ENCODE data around the gene KRTAP10-11.
"Not testable (repeated sequence)": the region's sequence is repeated elsewhere in the genome, so short reads cannot be mapped to it uniquely, and the experiment has no call there.

The KRTAP10-11 gene

DNA sequence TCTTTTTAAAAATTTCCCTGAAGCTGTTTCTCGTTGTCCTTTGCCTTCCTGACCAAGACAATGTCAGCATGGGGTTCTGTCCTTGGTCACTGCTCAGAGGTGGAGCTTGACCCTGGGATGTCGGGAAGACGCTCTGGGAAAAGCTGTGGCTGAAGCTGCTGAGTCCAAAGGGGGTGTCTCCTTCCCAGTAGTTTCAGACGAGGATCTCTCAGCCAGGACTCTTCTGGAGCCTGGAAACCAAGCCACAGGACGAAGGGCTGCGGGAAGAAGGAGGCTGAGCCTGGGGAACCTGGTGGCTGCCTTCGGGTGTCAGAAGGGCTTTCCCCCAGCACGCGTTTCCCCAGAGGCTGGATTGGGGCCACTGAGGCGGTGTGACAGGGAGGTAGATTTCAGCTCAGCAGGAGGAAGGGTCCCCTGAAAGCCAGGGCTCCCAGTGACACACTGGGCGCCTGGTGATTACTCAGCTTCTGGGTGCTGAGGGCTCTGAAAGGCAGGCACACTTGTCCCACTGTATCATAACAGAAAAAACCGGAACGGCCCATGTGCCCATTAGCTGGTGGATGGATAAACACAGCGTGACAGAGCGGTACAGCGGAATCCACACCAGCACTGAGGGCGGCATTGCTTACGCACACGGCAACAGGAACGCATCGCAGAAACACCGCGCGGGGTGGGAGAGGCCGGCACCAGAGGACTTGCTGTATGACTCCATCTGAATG, 40.8 kb downstream of the KRTAP10-11 start:
- Histone ChIP-seq H3K4me3 (ENCODE audit: low read depth, low read length, poor library complexity, severe bottlenecking) (no peak overlapping the region), H4K20me1 (ENCODE audit: insufficient read depth, low read length) (no peaks in the 10 kb centered on the region), H3F3A (ENCODE audit: insufficient read depth, low read length) (no peaks in the 10 kb centered on the region), H3K9me2 (ENCODE audit: low read depth, low read length) (no peaks in the 10 kb centered on the region), H3K27me3 (ENCODE audit: insufficient read depth, low read length) (peaks cover 8% of the 10 kb centered on the region; the same call in 1 of the 2 replicates), H2AFZ (ENCODE audit: low read length) (no peak overlapping the region), H3K79me2 (ENCODE audit: insufficient read depth, low read length) (no peaks in the 10 kb centered on the region), H3K4me2 (ENCODE audit: low read length) (no peak overlapping the region), H3K4me1 (ENCODE audit: insufficient read depth, low read length, severe bottlenecking) (no peaks in the 10 kb centered on the region), H3K27ac (ENCODE audit: low read depth, low read length, poor library complexity, severe bottlenecking) (no peak overlapping the region), H3K9ac (ENCODE audit: low read length) (no peak overlapping the region), H3K36me3 (ENCODE audit: insufficient read depth, low read length) (no peaks in the 10 kb centered on the region), H3K9me3 (ENCODE audit: low read length) (no peaks in the 10 kb centered on the region)
- TF ChIP-seq, protein P1, sequence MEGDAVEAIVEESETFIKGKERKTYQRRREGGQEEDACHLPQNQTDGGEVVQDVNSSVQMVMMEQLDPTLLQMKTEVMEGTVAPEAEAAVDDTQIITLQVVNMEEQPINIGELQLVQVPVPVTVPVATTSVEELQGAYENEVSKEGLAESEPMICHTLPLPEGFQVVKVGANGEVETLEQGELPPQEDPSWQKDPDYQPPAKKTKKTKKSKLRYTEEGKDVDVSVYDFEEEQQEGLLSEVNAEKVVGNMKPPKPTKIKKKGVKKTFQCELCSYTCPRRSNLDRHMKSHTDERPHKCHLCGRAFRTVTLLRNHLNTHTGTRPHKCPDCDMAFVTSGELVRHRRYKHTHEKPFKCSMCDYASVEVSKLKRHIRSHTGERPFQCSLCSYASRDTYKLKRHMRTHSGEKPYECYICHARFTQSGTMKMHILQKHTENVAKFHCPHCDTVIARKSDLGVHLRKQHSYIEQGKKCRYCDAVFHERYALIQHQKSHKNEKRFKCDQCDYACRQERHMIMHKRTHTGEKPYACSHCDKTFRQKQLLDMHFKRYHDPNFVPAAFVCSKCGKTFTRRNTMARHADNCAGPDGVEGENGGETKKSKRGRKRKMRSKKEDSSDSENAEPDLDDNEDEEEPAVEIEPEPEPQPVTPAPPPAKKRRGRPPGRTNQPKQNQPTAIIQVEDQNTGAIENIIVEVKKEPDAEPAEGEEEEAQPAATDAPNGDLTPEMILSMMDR (IDR thresholded peaks at IDR 0.05; ENCODE audit: low read length), result no peak
- TF ChIP-seq EZH2 (IDR thresholded peaks at IDR 0.05; ENCODE audit: borderline replicate concordance, low read length), result no peak

DNA sequence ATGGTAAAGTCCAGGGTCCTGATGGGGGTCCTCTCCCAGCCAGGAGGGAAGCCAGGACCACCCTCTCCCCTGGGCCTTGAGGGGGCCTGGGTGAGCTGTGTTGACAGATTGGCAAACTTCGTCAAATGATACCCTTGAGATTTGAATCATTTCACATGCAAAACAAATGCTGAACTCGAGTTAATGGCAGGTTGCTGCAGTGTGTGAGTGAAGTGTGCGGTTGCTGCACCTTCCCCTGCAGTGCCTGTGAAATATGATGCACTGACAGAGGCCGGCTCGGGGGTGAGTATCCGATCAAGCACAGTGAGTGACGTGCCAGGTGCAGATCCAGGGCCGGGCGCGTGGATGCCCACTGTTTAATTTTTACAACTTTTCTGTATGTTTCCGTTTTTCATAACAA, 41.5 kb downstream of the KRTAP10-11 start:
- Histone ChIP-seq H3K27me3 (ENCODE audit: insufficient read depth, low read length) (peaks cover 8% of the 10 kb centered on the region; the same call in 1 of the 2 replicates), H3K27ac (ENCODE audit: low read depth, low read length, poor library complexity, severe bottlenecking) (no peak overlapping the region), H3K4me2 (ENCODE audit: low read length) (no peak overlapping the region), H3K9me3 (ENCODE audit: low read length) (peaks cover 3% of the 10 kb centered on the region; the same call in 1 of the 2 replicates), H3K36me3 (ENCODE audit: insufficient read depth, low read length) (no peaks in the 10 kb centered on the region), H3K9ac (ENCODE audit: low read length) (no peak overlapping the region), H3F3A (ENCODE audit: insufficient read depth, low read length) (no peaks in the 10 kb centered on the region), H2AFZ (ENCODE audit: low read length) (no peak overlapping the region), H3K9me2 (ENCODE audit: low read depth, low read length) (no peaks in the 10 kb centered on the region), H4K20me1 (ENCODE audit: insufficient read depth, low read length) (no peaks in the 10 kb centered on the region), H3K79me2 (ENCODE audit: insufficient read depth, low read length) (no peaks in the 10 kb centered on the region), H3K4me3 (ENCODE audit: low read depth, low read length, poor library complexity, severe bottlenecking) (no peak overlapping the region), H3K4me1 (ENCODE audit: insufficient read depth, low read length, severe bottlenecking) (no peaks in the 10 kb centered on the region)
- no peak for TF ChIP-seq EZH2 (IDR thresholded peaks at IDR 0.05; ENCODE audit: borderline replicate concordance, low read length)
- TF ChIP-seq, protein P1 (IDR thresholded peaks at IDR 0.05; ENCODE audit: low read length), result no peak

DNA sequence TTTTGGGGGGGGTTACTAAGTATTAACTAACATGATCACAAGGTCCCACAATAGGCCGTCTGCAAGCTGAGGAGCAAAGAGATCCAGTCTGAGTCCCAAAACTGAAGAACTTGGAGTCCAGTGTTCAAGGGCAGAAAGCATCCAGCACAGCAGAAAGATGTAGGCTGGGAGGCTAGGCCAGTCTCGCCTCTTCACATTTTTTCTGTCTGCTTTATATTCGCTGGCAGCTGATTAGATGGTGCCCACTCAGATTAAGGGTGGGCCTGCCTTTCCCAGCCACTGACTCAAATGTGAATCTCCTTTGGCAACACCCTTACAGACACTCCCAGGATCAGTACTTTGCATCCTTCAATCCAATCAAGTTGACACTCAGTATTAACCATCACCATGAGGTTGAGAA, 43.5 kb downstream of the KRTAP10-11 start:
- H3K36me3 ChIP-seq (ENCODE audit: insufficient read depth, low read length); H3K9me3 ChIP-seq (ENCODE audit: low read length); H2AFZ ChIP-seq (ENCODE audit: low read length); H3K9me2 ChIP-seq (ENCODE audit: low read depth, low read length); H3K9ac ChIP-seq (ENCODE audit: low read length); H3K79me2 ChIP-seq (ENCODE audit: insufficient read depth, low read length); H3K4me3 ChIP-seq (ENCODE audit: low read depth, low read length, poor library complexity, severe bottlenecking); H3F3A ChIP-seq (ENCODE audit: insufficient read depth, low read length); H3K27ac ChIP-seq (ENCODE audit: low read depth, low read length, poor library complexity, severe bottlenecking); H4K20me1 ChIP-seq (ENCODE audit: insufficient read depth, low read length); H3K27me3 ChIP-seq (ENCODE audit: insufficient read depth, low read length); H3K4me1 ChIP-seq (ENCODE audit: insufficient read depth, low read length, severe bottlenecking); H3K4me2 ChIP-seq (ENCODE audit: low read length): not testable (repeated sequence)

DNA sequence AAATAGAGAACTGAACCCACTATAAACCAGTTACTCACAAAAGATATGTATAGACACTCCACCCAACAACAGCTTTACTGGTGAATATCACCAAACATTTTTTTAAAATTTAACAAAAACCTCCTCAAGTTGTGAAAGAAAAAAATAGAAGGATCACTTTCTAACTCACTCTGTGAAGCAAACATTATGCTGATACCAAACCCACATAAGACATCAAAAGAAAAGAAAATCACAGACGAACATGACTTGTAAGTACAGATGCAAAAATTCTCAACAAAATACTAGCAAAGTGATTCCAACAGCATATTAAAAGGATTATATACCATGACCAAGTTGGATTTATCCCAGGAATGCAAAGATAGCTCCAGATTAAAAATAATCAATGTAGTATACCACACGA, 45.5 kb downstream of the KRTAP10-11 start:
- H2AFZ ChIP-seq (ENCODE audit: low read length), result no peak overlapping the region
- H3K9me3 ChIP-seq (ENCODE audit: low read length), result peaks cover 4% of the 10 kb centered on the region; the same call in 1 of the 2 replicates
- no peak overlapping the region for H3K9ac ChIP-seq (ENCODE audit: low read length)

More for the DNA sequence above, 45.5 kb downstream of the KRTAP10-11 start:
- Histone ChIP-seq H3K4me1 (ENCODE audit: insufficient read depth, low read length, severe bottlenecking) (no peaks in the 10 kb centered on the region), H3K79me2 (ENCODE audit: insufficient read depth, low read length) (no peaks in the 10 kb centered on the region), H4K20me1 (ENCODE audit: insufficient read depth, low read length) (no peaks in the 10 kb centered on the region), H3K27me3 (ENCODE audit: insufficient read depth, low read length) (peaks cover 8% of the 10 kb centered on the region; the same call in 1 of the 2 replicates), H3K9me2 (ENCODE audit: low read depth, low read length) (no peaks in the 10 kb centered on the region), H3K36me3 (ENCODE audit: insufficient read depth, low read length) (no peaks in the 10 kb centered on the region), H3K4me2 (ENCODE audit: low read length) (no peak overlapping the region), H3K27ac (ENCODE audit: low read depth, low read length, poor library complexity, severe bottlenecking) (no peak overlapping the region), H3F3A (ENCODE audit: insufficient read depth, low read length) (no peaks in the 10 kb centered on the region), H3K4me3 (ENCODE audit: low read depth, low read length, poor library complexity, severe bottlenecking) (no peak overlapping the region)
- TF ChIP-seq EZH2 (IDR thresholded peaks at IDR 0.05; ENCODE audit: borderline replicate concordance, low read length), result no peak
- TF ChIP-seq, protein P1 (IDR thresholded peaks at IDR 0.05; ENCODE audit: low read length), result no peak

Measured in OCI-LY1 (cell line).